Stomach smooth muscle (tissue), 2 donors: ENCODE measurements around the gene COA7.
"Not testable (repeated sequence)": the region's sequence is repeated elsewhere in the genome, so short reads cannot be mapped to it uniquely, and the experiment has no call there.

Experiments
- H3K27ac ChIP-seq: one replicate; pipeline ENCODE4 v1.7.0; 2013; ENCODE audit warnings: mild to moderate bottlenecking, low read length, inconsistent platforms
- H3K27me3 ChIP-seq, 2 donors: one replicate each; pipeline ENCODE4 v1.7.0; 2013; ENCODE audit warnings: low read length in 2 of 2; ENCODE audit not compliant: insufficient read depth in 2 of 2, control insufficient read depth in 1 of 2
- H3K36me3 ChIP-seq, 2 donors: one replicate each; pipeline ENCODE4 v1.7.0; 2013; ENCODE audit warnings: low read length in 2 of 2; ENCODE audit not compliant: control insufficient read depth in 2 of 2, insufficient read depth in 2 of 2
- H3K4me1 ChIP-seq: one replicate; pipeline ENCODE4 v1.7.0; 2013; ENCODE audit warnings: low read length; ENCODE audit not compliant: control insufficient read depth, insufficient read depth
- H3K4me3 ChIP-seq, 2 donors: one replicate each; pipeline ENCODE4 v1.7.0; 2013; ENCODE audit warnings: low read length in 2 of 2
- H3K9ac ChIP-seq, 2 donors: one replicate each; pipeline ENCODE4 v1.7.0; 2013; ENCODE audit warnings: low read length in 2 of 2, mild to moderate bottlenecking in 1 of 2
- H3K9me3 ChIP-seq, 2 donors: one replicate each; pipeline ENCODE4 v1.7.0; 2013; ENCODE audit warnings: low read length in 2 of 2; ENCODE audit not compliant: control insufficient read depth in 2 of 2
- donor health status: healthy.
- donor health status: Pancreatic carcinoma.

COA7 gene

GRCh38 chr1:52702886-52703787 is 5.0 kb upstream of the COA7 start:
- Histone ChIP-seq H3K9me3 (no peaks in the 10 kb centered on the region), H3K4me3 (peak overlapping the region; percentile 68 to 90), H3K27me3 (no peaks in the 10 kb centered on the region), H3K36me3 (no peaks in the 10 kb centered on the region), H3K4me1 (peaks cover 13% of the 10 kb centered on the region), H3K27ac (peak overlapping the region; percentile 82), H3K9ac (peak overlapping the region; percentile 59 to 89)

GRCh38 chr1:52695627-52696026 is 2.5 kb downstream of the COA7 start:
- no peaks in the 10 kb centered on the region for H3K9me3 ChIP-seq
- no peak overlapping the region for H3K27ac ChIP-seq
- peaks cover 6 to 11% of the 10 kb centered on the region in 2 donors for H3K36me3 ChIP-seq
- no peaks in the 10 kb centered on the region for H3K27me3 ChIP-seq
- H3K4me3 ChIP-seq: no peak overlapping the region
- H3K4me1 ChIP-seq: peaks cover 11% of the 10 kb centered on the region
- H3K9ac ChIP-seq: no peak overlapping the region

GRCh38 chr1:52693843-52694242 is 4.3 kb downstream of the COA7 start:
- Histone ChIP-seq H3K27me3 (no peaks in the 10 kb centered on the region), H3K9me3 (no peaks in the 10 kb centered on the region), H3K36me3 (peaks cover 6 to 11% of the 10 kb centered on the region in 2 donors), H3K27ac (no peak overlapping the region), H3K9ac (no peak overlapping the region), H3K4me1 (peaks cover 11% of the 10 kb centered on the region), H3K4me3 (no peak overlapping the region)

- not testable (repeated sequence) for H3K27ac ChIP-seq, H3K9me3 ChIP-seq, H3K9ac ChIP-seq, H3K4me3 ChIP-seq, H3K27me3 ChIP-seq, H3K4me1 ChIP-seq
- H3K36me3 ChIP-seq: peaks cover 6 to 11% of the 10 kb centered on the region in 2 donors
Observed at GRCh38 chr1:52693351-52693750, 4.8 kb downstream of the COA7 start.

GRCh38 chr1:52692697-52693096 is 5.5 kb downstream of the COA7 start:
- Histone ChIP-seq H3K36me3 (peaks cover 12 to 14% of the 10 kb centered on the region in 2 donors), H3K4me1 (peaks cover 4% of the 10 kb centered on the region), H3K9ac (no peak overlapping the region)

GRCh38 chr1:52691821-52692220 is 6.3 kb downstream of the COA7 start:
- peaks cover 18 to 21% of the 10 kb centered on the region in 2 donors for H3K36me3 ChIP-seq

More at GRCh38 chr1:52692697-52693096, 5.5 kb downstream of the COA7 start:
- H3K4me3 ChIP-seq: no peak overlapping the region
- no peak overlapping the region for H3K27ac ChIP-seq
- H3K27me3 ChIP-seq: no peaks in the 10 kb centered on the region
- H3K9me3 ChIP-seq: no peaks in the 10 kb centered on the region

GRCh38 chr1:52686830-52687229 is 11.3 kb downstream of the COA7 start:
- H3K4me3 ChIP-seq: no peak overlapping the region
- no peak overlapping the region for H3K9ac ChIP-seq
- H3K9me3 ChIP-seq: no peaks in the 10 kb centered on the region
- no peak overlapping the region for H3K27ac ChIP-seq
- H3K4me1 ChIP-seq: no peaks in the 10 kb centered on the region
- no peaks in the 10 kb centered on the region for H3K27me3 ChIP-seq
- H3K36me3 ChIP-seq: peaks cover 15 to 17% of the 10 kb centered on the region in 2 donors

More at GRCh38 chr1:52691821-52692220, 6.3 kb downstream of the COA7 start:
- no peak overlapping the region for H3K27ac ChIP-seq
- H3K9ac ChIP-seq: no peak overlapping the region
- no peaks in the 10 kb centered on the region for H3K27me3 ChIP-seq
- H3K4me3 ChIP-seq: no peak overlapping the region
- no peaks in the 10 kb centered on the region for H3K4me1 ChIP-seq
- H3K9me3 ChIP-seq: no peaks in the 10 kb centered on the region

GRCh38 chr1:52686261-52686751 is 11.8 kb downstream of the COA7 start:
- not testable (repeated sequence) for H3K9me3 ChIP-seq, H3K27me3 ChIP-seq, H3K4me1 ChIP-seq, H3K4me3 ChIP-seq, H3K27ac ChIP-seq, H3K9ac ChIP-seq
- H3K36me3 ChIP-seq: peaks cover 13 to 17% of the 10 kb centered on the region in 2 donors

GRCh38 chr1:52684545-52684944 is 13.6 kb downstream of the COA7 start:
- Histone ChIP-seq H3K27ac (no peak overlapping the region), H3K4me1 (no peaks in the 10 kb centered on the region), H3K27me3 (no peaks in the 10 kb centered on the region), H3K4me3 (no peak overlapping the region), H3K36me3 (peaks cover 13 to 17% of the 10 kb centered on the region in 2 donors), H3K9me3 (no peaks in the 10 kb centered on the region), H3K9ac (no peak overlapping the region)

GRCh38 chr1:52683367-52683940 is 14.7 kb downstream of the COA7 start:
- Histone ChIP-seq H3K27ac (no peak overlapping the region), H3K27me3 (no peaks in the 10 kb centered on the region), H3K4me1 (no peaks in the 10 kb centered on the region), H3K9ac (no peak overlapping the region), H3K4me3 (no peak overlapping the region), H3K36me3 (peaks cover 13 to 17% of the 10 kb centered on the region in 2 donors), H3K9me3 (no peaks in the 10 kb centered on the region)
